ENCODE measurements around the gene IGSF6. TPM values are rescaled to one million over a fixed set of nuclear protein-coding genes. Genes with fewer than 3 reads are reported as not detected.

Gene IGSF6
- total and polyA plus RNA-seq, 2 of the 13 experiments (the other 11 are each of a cell fraction or from before 2014, with no cell fraction given), result not detected

DNA sequence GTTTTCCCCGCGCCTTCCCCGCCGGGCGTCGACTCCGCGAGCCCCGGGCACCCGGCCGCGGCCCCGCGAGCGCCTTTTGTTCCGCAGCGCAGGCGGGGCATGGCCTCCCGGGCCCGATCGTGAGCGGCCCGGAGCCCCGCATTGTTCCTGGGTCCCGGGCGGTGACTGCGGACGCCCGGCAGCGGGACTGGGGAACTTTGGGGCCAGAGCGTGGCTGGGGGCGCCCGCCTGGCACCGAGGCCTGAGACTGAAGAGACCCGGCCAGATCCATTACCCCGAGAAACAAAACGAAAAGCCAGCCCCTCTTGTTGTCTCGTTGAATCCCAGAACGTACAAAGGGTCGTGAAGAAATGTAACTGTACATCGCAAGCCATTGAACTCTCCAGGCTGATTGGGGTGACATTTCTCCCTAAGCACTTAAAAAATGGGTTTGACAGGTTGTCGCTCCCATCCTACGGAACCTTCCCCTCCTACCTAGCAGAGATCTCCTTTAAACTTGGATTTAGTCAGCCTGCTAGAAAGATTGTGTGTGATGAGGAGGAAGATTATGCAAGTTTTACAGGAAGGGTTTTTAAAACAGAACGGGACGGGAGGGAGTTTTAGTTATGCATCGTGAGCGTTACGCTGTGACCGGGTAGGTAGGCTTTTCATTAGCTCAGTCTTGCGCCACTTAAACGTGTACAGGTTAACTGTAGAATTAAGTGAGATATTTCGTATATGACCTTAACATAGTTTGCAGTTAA, 52.2 kb downstream of the IGSF6 start (continued):
- TF ChIP-seq, protein P1, sequence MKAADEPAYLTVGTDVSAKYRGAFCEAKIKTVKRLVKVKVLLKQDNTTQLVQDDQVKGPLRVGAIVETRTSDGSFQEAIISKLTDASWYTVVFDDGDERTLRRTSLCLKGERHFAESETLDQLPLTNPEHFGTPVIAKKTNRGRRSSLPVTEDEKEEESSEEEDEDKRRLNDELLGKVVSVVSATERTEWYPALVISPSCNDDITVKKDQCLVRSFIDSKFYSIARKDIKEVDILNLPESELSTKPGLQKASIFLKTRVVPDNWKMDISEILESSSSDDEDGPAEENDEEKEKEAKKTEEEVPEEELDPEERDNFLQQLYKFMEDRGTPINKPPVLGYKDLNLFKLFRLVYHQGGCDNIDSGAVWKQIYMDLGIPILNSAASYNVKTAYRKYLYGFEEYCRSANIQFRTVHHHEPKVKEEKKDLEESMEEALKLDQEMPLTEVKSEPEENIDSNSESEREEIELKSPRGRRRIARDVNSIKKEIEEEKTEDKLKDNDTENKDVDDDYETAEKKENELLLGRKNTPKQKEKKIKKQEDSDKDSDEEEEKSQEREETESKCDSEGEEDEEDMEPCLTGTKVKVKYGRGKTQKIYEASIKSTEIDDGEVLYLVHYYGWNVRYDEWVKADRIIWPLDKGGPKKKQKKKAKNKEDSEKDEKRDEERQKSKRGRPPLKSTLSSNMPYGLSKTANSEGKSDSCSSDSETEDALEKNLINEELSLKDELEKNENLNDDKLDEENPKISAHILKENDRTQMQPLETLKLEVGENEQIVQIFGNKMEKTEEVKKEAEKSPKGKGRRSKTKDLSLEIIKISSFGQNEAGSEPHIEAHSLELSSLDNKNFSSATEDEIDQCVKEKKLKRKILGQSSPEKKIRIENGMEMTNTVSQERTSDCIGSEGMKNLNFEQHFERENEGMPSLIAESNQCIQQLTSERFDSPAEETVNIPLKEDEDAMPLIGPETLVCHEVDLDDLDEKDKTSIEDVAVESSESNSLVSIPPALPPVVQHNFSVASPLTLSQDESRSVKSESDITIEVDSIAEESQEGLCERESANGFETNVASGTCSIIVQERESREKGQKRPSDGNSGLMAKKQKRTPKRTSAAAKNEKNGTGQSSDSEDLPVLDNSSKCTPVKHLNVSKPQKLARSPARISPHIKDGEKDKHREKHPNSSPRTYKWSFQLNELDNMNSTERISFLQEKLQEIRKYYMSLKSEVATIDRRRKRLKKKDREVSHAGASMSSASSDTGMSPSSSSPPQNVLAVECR (CRISPR knock-in tag; IDR thresholded peaks at IDR 0.05; ENCODE audit: borderline replicate concordance), result no peak; the same call in 1 of the 2 replicates
- TF ChIP-seq ZNF335 (CRISPR knock-in tag; IDR thresholded peaks at IDR 0.05), result no peak
- TF ChIP-seq ZNF350 (CRISPR knock-in tag; IDR thresholded peaks at IDR 0.05; ENCODE audit: borderline replicate concordance, low read depth), result no peak
- TF ChIP-seq ZNF10 (CRISPR knock-in tag; IDR thresholded peaks at IDR 0.05; ENCODE audit: borderline replicate concordance, low read depth), result no peak
- no peak for TF ChIP-seq ZNF713 (CRISPR knock-in tag; IDR thresholded peaks at IDR 0.05)
- no peak for TF ChIP-seq BRCA1 (CRISPR knock-in tag; IDR thresholded peaks at IDR 0.05)
- TF ChIP-seq, protein P2, sequence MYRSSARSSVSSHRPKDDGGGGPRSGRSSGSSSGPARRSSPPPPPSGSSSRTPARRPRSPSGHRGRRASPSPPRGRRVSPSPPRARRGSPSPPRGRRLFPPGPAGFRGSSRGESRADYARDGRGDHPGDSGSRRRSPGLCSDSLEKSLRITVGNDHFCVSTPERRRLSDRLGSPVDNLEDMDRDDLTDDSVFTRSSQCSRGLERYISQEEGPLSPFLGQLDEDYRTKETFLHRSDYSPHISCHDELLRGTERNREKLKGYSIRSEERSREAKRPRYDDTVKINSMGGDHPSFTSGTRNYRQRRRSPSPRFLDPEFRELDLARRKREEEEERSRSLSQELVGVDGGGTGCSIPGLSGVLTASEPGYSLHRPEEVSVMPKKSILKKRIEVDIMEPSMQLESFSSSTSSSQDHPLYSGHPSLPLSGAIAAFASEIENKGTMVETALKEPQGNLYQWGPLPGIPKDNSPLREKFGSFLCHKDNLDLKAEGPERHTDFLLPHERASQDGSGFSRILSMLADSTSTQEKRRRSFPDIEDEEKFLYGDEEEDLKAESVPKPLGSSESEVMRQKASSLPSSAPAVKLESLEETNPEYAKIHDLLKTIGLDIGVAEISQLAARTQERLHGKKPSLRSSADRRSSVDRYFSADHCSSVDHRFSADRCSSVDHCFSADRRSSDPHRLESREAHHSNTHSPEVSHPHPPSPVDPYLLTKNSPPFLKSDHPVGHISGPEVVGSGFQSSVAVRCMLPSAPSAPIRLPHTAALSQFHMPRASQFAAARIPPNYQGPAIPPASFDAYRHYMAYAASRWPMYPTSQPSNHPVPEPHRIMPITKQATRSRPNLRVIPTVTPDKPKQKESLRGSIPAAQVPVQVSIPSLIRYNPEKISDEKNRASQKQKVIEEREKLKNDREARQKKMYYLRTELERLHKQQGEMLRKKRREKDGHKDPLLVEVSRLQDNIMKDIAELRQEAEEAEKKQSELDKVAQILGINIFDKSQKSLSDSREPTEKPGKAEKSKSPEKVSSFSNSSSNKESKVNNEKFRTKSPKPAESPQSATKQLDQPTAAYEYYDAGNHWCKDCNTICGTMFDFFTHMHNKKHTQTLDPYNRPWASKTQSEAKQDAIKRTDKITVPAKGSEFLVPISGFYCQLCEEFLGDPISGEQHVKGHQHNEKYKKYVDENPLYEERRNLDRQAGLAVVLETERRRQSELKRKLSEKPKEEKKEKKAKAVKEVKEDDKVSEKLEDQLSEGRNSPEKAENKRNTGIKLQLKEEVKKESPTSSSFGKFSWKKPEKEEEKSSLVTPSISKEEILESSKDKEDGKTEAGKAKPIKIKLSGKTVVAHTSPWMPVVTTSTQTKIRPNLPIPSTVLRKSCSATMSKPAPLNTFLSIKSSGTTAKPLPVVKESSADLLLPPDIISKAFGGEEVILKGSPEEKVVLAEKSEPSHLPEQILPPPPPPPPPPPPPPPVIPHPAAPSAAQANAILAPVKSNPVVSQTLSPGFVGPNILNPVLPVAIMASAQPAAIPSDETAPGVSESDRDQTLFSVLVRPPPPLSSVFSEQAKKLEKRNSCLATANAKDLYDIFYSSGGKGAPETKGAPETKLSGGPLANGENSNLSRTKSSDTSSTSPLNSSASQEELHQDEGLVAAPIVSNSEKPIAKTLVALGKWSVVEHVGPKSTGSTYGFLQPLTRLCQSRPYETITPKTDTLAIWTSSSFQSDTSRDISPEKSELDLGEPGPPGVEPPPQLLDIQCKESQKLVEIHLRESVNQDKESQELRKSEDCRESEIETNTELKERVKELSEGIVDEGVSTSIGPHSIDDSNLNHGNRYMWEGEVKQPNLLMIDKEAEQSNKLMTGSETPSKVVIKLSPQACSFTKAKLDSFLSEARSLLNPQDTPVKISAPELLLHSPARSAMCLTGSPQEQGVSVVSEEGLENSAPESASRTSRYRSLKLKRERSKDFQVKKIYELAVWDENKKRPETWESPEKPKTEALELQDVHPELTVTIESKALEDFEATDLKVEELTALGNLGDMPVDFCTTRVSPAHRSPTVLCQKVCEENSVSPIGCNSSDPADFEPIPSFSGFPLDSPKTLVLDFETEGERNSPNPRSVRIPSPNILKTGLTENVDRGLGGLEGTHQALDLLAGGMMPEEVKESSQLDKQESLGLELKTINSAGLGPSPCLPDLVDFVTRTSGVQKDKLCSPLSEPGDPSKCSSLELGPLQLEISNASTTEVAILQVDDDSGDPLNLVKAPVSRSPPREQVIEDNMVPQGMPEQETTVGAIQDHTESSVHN (CRISPR knock-in tag; IDR thresholded peaks at IDR 0.05), result peak; percentile 57; the same call in 1 of the 2 replicates
- no peak for TF ChIP-seq MBD4 (IDR thresholded peaks at IDR 0.05; ENCODE audit: borderline replicate concordance, low read length)
- no peak for TF ChIP-seq ZNF772 (CRISPR knock-in tag; IDR thresholded peaks at IDR 0.05)
- TF ChIP-seq, protein P3, sequence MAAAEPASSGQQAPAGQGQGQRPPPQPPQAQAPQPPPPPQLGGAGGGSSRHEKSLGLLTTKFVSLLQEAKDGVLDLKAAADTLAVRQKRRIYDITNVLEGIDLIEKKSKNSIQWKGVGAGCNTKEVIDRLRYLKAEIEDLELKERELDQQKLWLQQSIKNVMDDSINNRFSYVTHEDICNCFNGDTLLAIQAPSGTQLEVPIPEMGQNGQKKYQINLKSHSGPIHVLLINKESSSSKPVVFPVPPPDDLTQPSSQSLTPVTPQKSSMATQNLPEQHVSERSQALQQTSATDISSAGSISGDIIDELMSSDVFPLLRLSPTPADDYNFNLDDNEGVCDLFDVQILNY (CRISPR knock-in tag; conservative IDR thresholded peaks at IDR 0.05), result no peak
- no peak for TF ChIP-seq ZNF460 (CRISPR knock-in tag; IDR thresholded peaks at IDR 0.05; ENCODE audit: borderline replicate concordance)
- TF ChIP-seq ZNF674 (CRISPR knock-in tag; IDR thresholded peaks at IDR 0.05; ENCODE audit: low read depth), result no peak; the same call in 1 of the 2 replicates
- TF ChIP-seq, protein P4, sequence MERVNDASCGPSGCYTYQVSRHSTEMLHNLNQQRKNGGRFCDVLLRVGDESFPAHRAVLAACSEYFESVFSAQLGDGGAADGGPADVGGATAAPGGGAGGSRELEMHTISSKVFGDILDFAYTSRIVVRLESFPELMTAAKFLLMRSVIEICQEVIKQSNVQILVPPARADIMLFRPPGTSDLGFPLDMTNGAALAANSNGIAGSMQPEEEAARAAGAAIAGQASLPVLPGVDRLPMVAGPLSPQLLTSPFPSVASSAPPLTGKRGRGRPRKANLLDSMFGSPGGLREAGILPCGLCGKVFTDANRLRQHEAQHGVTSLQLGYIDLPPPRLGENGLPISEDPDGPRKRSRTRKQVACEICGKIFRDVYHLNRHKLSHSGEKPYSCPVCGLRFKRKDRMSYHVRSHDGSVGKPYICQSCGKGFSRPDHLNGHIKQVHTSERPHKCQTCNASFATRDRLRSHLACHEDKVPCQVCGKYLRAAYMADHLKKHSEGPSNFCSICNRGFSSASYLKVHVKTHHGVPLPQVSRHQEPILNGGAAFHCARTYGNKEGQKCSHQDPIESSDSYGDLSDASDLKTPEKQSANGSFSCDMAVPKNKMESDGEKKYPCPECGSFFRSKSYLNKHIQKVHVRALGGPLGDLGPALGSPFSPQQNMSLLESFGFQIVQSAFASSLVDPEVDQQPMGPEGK (CRISPR knock-in tag; IDR thresholded peaks at IDR 0.05), result no peak
